ENCODE measurements around the gene FXYD4.

FXYD4 gene

GRCh38 chr10:43408710-43409384, 37.4 kb downstream of the FXYD4 start, which contains the start of gene HNRNPF:
Gene HNRNPF, minus strand, starts transcription at chr10:43409186. Its CDS starts 21,302 bp downstream, at chr10:43387884.
- in situ Hi-C loops (cut with MboI; ENCODE audit: low sequenced_read_pairs, unreplicated experiment) = no loop called here
- TF ChIP-seq CTCF (IDR thresholded peaks at IDR 0.05; ENCODE audit: borderline replicate concordance, control extremely low read depth, extremely low read depth, insufficient read depth, missing control alignments) = no peak
- DNase-seq (ENCODE audit: low spot score) = peak; percentile 94

- DNase-seq (ENCODE audit: low spot score) = peak; percentile 41
- in situ Hi-C loops (cut with MboI; ENCODE audit: low sequenced_read_pairs, unreplicated experiment) = no loop called here
- TF ChIP-seq CTCF (IDR thresholded peaks at IDR 0.05; ENCODE audit: borderline replicate concordance, control extremely low read depth, extremely low read depth, insufficient read depth, missing control alignments) = no peak
Observed at GRCh38 chr10:43409385-43410109, 38.1 kb downstream of the FXYD4 start.

GRCh38 chr10:43410345-43410744, 38.9 kb downstream of the FXYD4 start:
- no peak for DNase-seq (ENCODE audit: low spot score)
- TF ChIP-seq CTCF (IDR thresholded peaks at IDR 0.05; ENCODE audit: borderline replicate concordance, control extremely low read depth, extremely low read depth, insufficient read depth, missing control alignments) = no peak
- in situ Hi-C loops (cut with MboI; ENCODE audit: low sequenced_read_pairs, unreplicated experiment) = no loop called here

- no peak for TF ChIP-seq CTCF (IDR thresholded peaks at IDR 0.05; ENCODE audit: borderline replicate concordance, control extremely low read depth, extremely low read depth, insufficient read depth, missing control alignments)
- DNase-seq (ENCODE audit: low spot score) = no peak
- in situ Hi-C loops (cut with MboI; ENCODE audit: low sequenced_read_pairs, unreplicated experiment) = no loop called here
Observed at GRCh38 chr10:43411536-43411935, 40.1 kb downstream of the FXYD4 start.

GRCh38 chr10:43415544-43415943, 44.1 kb downstream of the FXYD4 start:
- in situ Hi-C loops (cut with MboI; ENCODE audit: low sequenced_read_pairs, unreplicated experiment) = no loop called here
- no peak for DNase-seq (ENCODE audit: low spot score)
- no peak for TF ChIP-seq CTCF (IDR thresholded peaks at IDR 0.05; ENCODE audit: borderline replicate concordance, control extremely low read depth, extremely low read depth, insufficient read depth, missing control alignments)

- in situ Hi-C loops (cut with MboI; ENCODE audit: low sequenced_read_pairs, unreplicated experiment) = no loop called here
- no peak for TF ChIP-seq CTCF (IDR thresholded peaks at IDR 0.05; ENCODE audit: borderline replicate concordance, control extremely low read depth, extremely low read depth, insufficient read depth, missing control alignments)
- peak; percentile 77 for DNase-seq (ENCODE audit: low spot score)
Observed at GRCh38 chr10:43417950-43418768, 46.7 kb downstream of the FXYD4 start.
